ENCODE results near the gene AKAP6. TPM values are rescaled to one million over a fixed set of nuclear protein-coding genes. Genes with fewer than 3 reads are reported as not detected.

The AKAP6 gene
- total RNA-seq, 1 donor from 2014 or later: 2.8 TPM

DNA sequence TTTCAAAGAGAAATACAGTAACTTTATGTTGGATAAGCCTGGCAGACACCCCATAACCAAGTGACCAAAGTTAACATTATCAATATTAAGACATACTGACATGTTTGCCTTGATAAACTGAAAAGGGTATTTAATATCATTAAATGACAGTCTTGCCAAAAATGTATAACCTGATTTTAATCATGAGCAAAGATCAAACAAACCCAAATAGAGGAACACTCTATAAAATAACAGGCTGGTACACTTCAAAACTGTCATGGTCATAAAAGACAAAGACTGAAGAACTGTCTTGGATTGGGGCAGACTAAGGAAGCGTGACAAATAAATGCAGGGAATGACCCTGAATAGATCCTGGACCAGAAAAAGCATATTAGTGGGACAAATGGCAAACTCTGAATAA lies 64.0 kb downstream of the AKAP6 start:
- H3K27me3 ChIP-seq (ENCODE audit: insufficient read depth, low read length): peaks cover 2% of the 10 kb centered on the region
- no peaks in the 10 kb centered on the region for H3K27me3 Mint-ChIP-seq (ENCODE audit: low read depth, unreplicated experiment)
- no peak overlapping the region for H3K27ac Mint-ChIP-seq (ENCODE audit: unreplicated experiment)
- TF ChIP-seq CTCF (IDR thresholded peaks at IDR 0.05; ENCODE audit: insufficient read depth, low read depth, low read length) (no peak), EZH2 (IDR thresholded peaks at IDR 0.05; ENCODE audit: insufficient read depth, low read length) (no peak)
- H3K4me3 Mint-ChIP-seq (ENCODE audit: unreplicated experiment): no peak overlapping the region
- peaks cover 13% of the 10 kb centered on the region for H3K9me3 Mint-ChIP-seq (ENCODE audit: unreplicated experiment)
- no peak overlapping the region for H2AFZ ChIP-seq (ENCODE audit: low read depth, low read length)
- no peak overlapping the region for H3K9ac ChIP-seq (ENCODE audit: low read length)
- no peaks in the 10 kb centered on the region for H3K9me3 ChIP-seq (ENCODE audit: insufficient read depth, low read depth, low read length)
- H4K20me1 ChIP-seq (ENCODE audit: insufficient read depth, low read length): no peaks in the 10 kb centered on the region
- no peaks in the 10 kb centered on the region for H3K79me2 ChIP-seq (ENCODE audit: insufficient read depth, low read length)
- no peak overlapping the region for H3K4me2 ChIP-seq (ENCODE audit: low read length)
- no peaks in the 10 kb centered on the region for H3K36me3 ChIP-seq (ENCODE audit: insufficient read depth, low read length)
- peaks cover 5% of the 10 kb centered on the region for H3K4me1 ChIP-seq (ENCODE audit: insufficient read depth, low read length)
- DNase-seq (ENCODE audit: low read depth) (no peak), FAIRE-seq (no peak)
- no peak overlapping the region for H3K27ac ChIP-seq (ENCODE audit: low read depth, low read length)
- peaks cover 10% of the 10 kb centered on the region for H3K4me1 Mint-ChIP-seq (ENCODE audit: low read depth, unreplicated experiment)
- no peak overlapping the region for H3K4me3 ChIP-seq (ENCODE audit: insufficient read depth, low read depth, low read length)
- H3K36me3 Mint-ChIP-seq (ENCODE audit: low read depth, unreplicated experiment): no peaks in the 10 kb centered on the region

GRCh38 chr14:32394038-32394437 lies 64.9 kb downstream of the AKAP6 start:
- Mint-ChIP-seq H3K36me3 (ENCODE audit: low read depth, unreplicated experiment) (no peaks in the 10 kb centered on the region), H3K27ac (ENCODE audit: unreplicated experiment) (no peak overlapping the region), H3K4me3 (ENCODE audit: unreplicated experiment) (no peak overlapping the region), H3K9me3 (ENCODE audit: unreplicated experiment) (peaks cover 7% of the 10 kb centered on the region), H3K27me3 (ENCODE audit: low read depth, unreplicated experiment) (no peaks in the 10 kb centered on the region), H3K4me1 (ENCODE audit: low read depth, unreplicated experiment) (peaks cover 13% of the 10 kb centered on the region)
- H3K27ac ChIP-seq (ENCODE audit: low read depth, low read length): no peak overlapping the region
- no peaks in the 10 kb centered on the region for H3K79me2 ChIP-seq (ENCODE audit: insufficient read depth, low read length)
- no peaks in the 10 kb centered on the region for H4K20me1 ChIP-seq (ENCODE audit: insufficient read depth, low read length)
- DNase-seq (ENCODE audit: low read depth) (no peak), FAIRE-seq (no peak)
- H3K4me2 ChIP-seq (ENCODE audit: low read length): no peak overlapping the region
- TF ChIP-seq EZH2 (IDR thresholded peaks at IDR 0.05; ENCODE audit: insufficient read depth, low read length) (no peak), CTCF (IDR thresholded peaks at IDR 0.05; ENCODE audit: insufficient read depth, low read depth, low read length) (no peak)
- peaks cover 6% of the 10 kb centered on the region for H3K4me1 ChIP-seq (ENCODE audit: insufficient read depth, low read length)
- peaks cover 2% of the 10 kb centered on the region for H3K27me3 ChIP-seq (ENCODE audit: insufficient read depth, low read length)
- no peak overlapping the region for H3K4me3 ChIP-seq (ENCODE audit: insufficient read depth, low read depth, low read length)
- H3K36me3 ChIP-seq (ENCODE audit: insufficient read depth, low read length): no peaks in the 10 kb centered on the region
- H3K9me3 ChIP-seq (ENCODE audit: insufficient read depth, low read depth, low read length): no peaks in the 10 kb centered on the region
- H2AFZ ChIP-seq (ENCODE audit: low read depth, low read length): no peak overlapping the region
- H3K9ac ChIP-seq (ENCODE audit: low read length): no peak overlapping the region

DNA sequence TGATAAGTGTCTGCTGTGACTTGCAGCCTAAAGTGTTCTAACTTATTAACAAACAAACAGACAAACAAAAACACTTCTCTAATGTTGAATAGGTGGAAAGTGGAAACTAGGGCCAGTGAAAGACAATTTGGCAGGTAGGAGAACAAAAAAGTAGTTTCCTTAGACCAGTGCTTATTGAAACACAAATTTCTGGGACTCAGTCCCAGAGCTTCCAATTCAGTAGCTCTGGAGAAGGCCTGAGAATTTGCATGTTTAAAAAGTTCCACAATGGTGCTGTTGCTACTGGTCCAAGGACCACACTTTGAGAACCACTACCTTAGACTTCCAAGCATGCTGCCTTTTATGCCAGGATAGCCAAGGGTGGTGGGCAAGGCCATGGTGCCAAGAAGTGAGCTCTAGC lies 67.8 kb downstream of the AKAP6 start:
- TF ChIP-seq CTCF (IDR thresholded peaks at IDR 0.05; ENCODE audit: insufficient read depth, low read depth, low read length): no peak
- no peak for TF ChIP-seq EZH2 (IDR thresholded peaks at IDR 0.05; ENCODE audit: insufficient read depth, low read length)
- no peak overlapping the region for H3K4me2 ChIP-seq (ENCODE audit: low read length)
- H2AFZ ChIP-seq (ENCODE audit: low read depth, low read length): no peak overlapping the region
- no peak overlapping the region for H3K9ac ChIP-seq (ENCODE audit: low read length)
- no peak overlapping the region for H3K27ac ChIP-seq (ENCODE audit: low read depth, low read length)
- H3K27me3 Mint-ChIP-seq (ENCODE audit: low read depth, unreplicated experiment): no peaks in the 10 kb centered on the region
- no peaks in the 10 kb centered on the region for H4K20me1 ChIP-seq (ENCODE audit: insufficient read depth, low read length)
- H3K4me3 Mint-ChIP-seq (ENCODE audit: unreplicated experiment): no peak overlapping the region
- H3K79me2 ChIP-seq (ENCODE audit: insufficient read depth, low read length): no peaks in the 10 kb centered on the region
- no peak for DNase-seq (ENCODE audit: low read depth)
- no peaks in the 10 kb centered on the region for H3K36me3 ChIP-seq (ENCODE audit: insufficient read depth, low read length)
- H3K9me3 Mint-ChIP-seq (ENCODE audit: unreplicated experiment): peaks cover 2% of the 10 kb centered on the region
- H3K9me3 ChIP-seq (ENCODE audit: insufficient read depth, low read depth, low read length): no peaks in the 10 kb centered on the region
- FAIRE-seq: no peak
- H3K27ac Mint-ChIP-seq (ENCODE audit: unreplicated experiment): no peak overlapping the region
- H3K4me1 Mint-ChIP-seq (ENCODE audit: low read depth, unreplicated experiment): peaks cover 10% of the 10 kb centered on the region
- no peak overlapping the region for H3K4me3 ChIP-seq (ENCODE audit: insufficient read depth, low read depth, low read length)
- no peaks in the 10 kb centered on the region for H3K36me3 Mint-ChIP-seq (ENCODE audit: low read depth, unreplicated experiment)
- peaks cover 2% of the 10 kb centered on the region for H3K27me3 ChIP-seq (ENCODE audit: insufficient read depth, low read length)
- H3K4me1 ChIP-seq (ENCODE audit: insufficient read depth, low read length): peaks cover 6% of the 10 kb centered on the region
